ENCODE data around the gene MIS12. TPM values are rescaled to one million over a fixed set of nuclear protein-coding genes. Genes with fewer than 3 reads are reported as not detected.

Gene MIS12
- total RNA-seq, 6 experiments from 2014 or later, result 7.1 to 9.4 (median 8.7) TPM

DNA sequence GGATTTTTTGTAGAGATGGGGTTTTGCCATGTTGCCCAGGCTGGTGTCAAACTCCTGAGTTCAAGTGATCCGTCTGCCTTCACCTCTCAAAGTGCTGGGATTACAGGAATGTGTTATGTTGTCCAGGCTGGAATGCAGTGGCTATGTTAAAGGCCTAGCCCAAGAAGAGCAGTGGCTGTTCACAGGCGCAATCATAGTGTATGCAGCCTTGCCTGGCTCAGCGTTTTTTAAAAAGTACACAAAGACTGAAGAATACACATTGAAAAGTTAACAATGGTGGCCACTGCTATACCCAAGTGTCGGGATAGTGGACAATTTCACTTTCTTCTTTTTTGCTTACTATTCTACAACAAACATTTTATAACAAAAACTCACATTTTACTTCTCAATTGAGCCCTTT lies 7.4 kb upstream of the MIS12 start:
- ATAC-seq (no peak), DNase-seq (no peak)
- Histone ChIP-seq H3K36me3 (peaks cover 9 to 93% (median 38%) of the 10 kb centered on the region in 4 donors), H3K27me3 (no peaks in the 10 kb centered on the region), H3K4me1 (peaks cover 0 to under 1% (median 0%) of the 10 kb centered on the region in 4 donors), H3K27ac (no peak overlapping the region), H3K4me3 (no peak overlapping the region), H3K9me3 (no peaks in the 10 kb centered on the region)
- intact Hi-C loops (cut with DNase I), result no loop called here
- 85% methylated on average over 3 of the region's 4 CpGs for WGBS (ENCODE audit: insufficient coverage, low coverage, low lambda C conversion rate, missing lambda C conversion rate)
- TF ChIP-seq, protein P1, sequence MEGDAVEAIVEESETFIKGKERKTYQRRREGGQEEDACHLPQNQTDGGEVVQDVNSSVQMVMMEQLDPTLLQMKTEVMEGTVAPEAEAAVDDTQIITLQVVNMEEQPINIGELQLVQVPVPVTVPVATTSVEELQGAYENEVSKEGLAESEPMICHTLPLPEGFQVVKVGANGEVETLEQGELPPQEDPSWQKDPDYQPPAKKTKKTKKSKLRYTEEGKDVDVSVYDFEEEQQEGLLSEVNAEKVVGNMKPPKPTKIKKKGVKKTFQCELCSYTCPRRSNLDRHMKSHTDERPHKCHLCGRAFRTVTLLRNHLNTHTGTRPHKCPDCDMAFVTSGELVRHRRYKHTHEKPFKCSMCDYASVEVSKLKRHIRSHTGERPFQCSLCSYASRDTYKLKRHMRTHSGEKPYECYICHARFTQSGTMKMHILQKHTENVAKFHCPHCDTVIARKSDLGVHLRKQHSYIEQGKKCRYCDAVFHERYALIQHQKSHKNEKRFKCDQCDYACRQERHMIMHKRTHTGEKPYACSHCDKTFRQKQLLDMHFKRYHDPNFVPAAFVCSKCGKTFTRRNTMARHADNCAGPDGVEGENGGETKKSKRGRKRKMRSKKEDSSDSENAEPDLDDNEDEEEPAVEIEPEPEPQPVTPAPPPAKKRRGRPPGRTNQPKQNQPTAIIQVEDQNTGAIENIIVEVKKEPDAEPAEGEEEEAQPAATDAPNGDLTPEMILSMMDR (IDR thresholded peaks at IDR 0.05), result no peak
- TF ChIP-seq POLR2A (IDR thresholded peaks at IDR 0.05), result no peak

DNA sequence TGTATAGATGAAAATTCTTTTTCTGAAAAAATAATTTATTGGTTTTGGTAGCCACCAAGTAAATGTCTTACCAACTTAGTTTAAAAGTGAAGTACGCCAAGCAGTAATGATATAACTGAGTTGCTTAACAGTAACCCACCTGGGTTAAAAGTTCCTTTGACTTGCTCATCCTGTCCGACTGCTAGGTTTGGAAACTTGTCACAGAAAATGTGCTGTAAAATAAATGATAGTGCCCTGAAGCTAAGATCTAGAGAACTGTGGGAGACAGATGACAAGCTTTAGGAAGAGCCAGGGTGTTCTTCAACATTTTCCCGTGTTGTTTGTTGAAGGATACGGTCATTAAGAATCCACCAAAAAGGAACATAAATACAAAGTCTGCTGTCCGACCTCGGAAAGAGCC lies 5.4 kb upstream of the MIS12 start:
- Histone ChIP-seq H3K27ac (no peak overlapping the region), H3K9me3 (no peaks in the 10 kb centered on the region), H3K4me1 (peaks cover 0 to 14% (median 6%) of the 10 kb centered on the region in 4 donors), H3K27me3 (no peaks in the 10 kb centered on the region), H3K4me3 (no peak overlapping the region), H3K36me3 (peaks cover 9 to 76% (median 33%) of the 10 kb centered on the region in 4 donors)
- ATAC-seq (no peak), DNase-seq (no peak)
- TF ChIP-seq, protein P1 (IDR thresholded peaks at IDR 0.05), result no peak
- no peak for TF ChIP-seq POLR2A (IDR thresholded peaks at IDR 0.05)
- intact Hi-C loops (cut with DNase I), result no loop called here
- WGBS (ENCODE audit: insufficient coverage, low coverage, low lambda C conversion rate, missing lambda C conversion rate), result 87% methylated on average over 6 of the region's 6 CpGs

DNA sequence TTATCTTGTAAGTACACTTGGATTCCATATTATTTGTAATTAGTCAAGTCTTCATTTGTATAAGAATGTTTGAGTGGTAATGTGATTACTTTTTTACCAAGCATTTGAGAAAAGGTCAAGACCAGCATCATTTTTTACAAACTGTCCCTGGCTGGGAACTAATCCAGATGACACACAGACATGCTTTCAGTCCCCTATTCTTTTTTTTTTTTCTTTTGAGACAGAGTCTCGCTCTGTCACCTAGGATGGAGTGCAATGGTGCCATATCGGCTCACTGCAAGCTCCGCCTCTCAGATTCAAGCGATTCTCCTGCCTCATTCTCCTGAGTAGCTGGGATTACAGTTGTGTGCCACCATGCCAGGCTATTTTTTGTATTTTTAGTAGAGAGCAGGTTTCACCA lies 4.9 kb upstream of the MIS12 start:
- Histone ChIP-seq H3K4me3 (no peak overlapping the region), H3K4me1 (peaks cover 0 to 14% (median 6%) of the 10 kb centered on the region in 4 donors), H3K36me3 (peaks cover 9 to 72% (median 33%) of the 10 kb centered on the region in 4 donors), H3K9me3 (no peaks in the 10 kb centered on the region), H3K27me3 (no peaks in the 10 kb centered on the region), H3K27ac (no peak overlapping the region)
- TF ChIP-seq, protein P1 (IDR thresholded peaks at IDR 0.05), result no peak
- TF ChIP-seq POLR2A (IDR thresholded peaks at IDR 0.05), result no peak
- DNase-seq (no peak), ATAC-seq (no peak)
- intact Hi-C loops (cut with DNase I), result no loop called here
- 81% methylated on average over 4 of the region's 4 CpGs for WGBS (ENCODE audit: insufficient coverage, low coverage, low lambda C conversion rate, missing lambda C conversion rate)

DNA sequence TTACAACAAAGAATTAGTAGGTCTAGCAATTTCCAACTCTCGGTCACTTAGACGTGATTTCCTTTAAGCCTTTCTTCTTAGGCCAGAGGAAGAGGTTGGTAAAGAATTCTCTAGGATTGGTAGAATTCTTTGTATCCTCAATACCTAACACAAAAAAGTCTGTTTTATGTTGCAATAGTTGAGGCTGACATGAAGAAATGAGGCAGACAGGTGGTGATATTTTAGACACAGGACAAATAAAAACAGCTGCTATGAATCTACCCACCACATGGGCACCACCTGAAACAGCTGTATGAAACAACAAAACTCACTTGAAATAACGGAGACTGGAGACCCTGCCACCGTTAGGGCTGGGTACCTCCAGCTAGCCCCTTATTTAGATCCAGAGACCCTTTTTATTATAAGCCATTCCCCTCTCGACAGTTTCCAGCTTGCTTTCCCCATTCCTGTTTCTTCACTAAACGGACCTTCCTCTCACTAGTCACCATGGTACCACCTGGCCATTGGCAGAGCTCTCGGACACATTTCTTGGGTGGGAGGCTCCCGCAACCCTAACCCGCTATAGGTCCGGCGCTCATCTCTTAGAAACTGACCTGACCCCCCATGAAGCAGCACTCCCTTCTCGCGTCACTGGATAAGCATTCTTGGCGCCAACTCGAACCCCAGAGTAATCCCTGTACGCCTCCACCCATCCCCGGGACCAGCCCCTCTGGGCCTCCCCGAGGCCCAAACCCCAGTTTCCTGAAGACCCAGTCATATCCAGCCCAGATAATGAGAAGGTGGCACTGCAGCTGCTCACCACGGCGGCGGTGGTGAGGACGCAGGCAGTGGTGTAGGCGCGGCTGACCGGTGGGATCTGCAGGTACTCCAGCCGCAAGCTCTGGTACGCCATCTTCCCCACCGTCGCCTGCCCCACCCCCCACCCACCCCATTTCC lies 828 bp upstream of the MIS12 start, which contains the start of gene DERL2:
DERL2 (minus strand) TSS at position 909 of the 936 bp plus-strand sequence; CDS start at position 892, 17 bp downstream.
- H3K9me3 ChIP-seq, result no peaks in the 10 kb centered on the region
- no peak for DNase-seq
- TF ChIP-seq, protein P1 (IDR thresholded peaks at IDR 0.05), result no peak
- TF ChIP-seq POLR2A (IDR thresholded peaks at IDR 0.05), result no peak
- H3K4me3 ChIP-seq, result peak within 1 kb of the TSS; percentile 85 to 98 (median 91)
- H3K36me3 ChIP-seq, result peaks cover 0 to 51% (median 23%) of the 10 kb centered on the region in 4 donors
- peaks cover 0 to 27% (median 9%) of the 10 kb centered on the region in 4 donors for H3K4me1 ChIP-seq
- 7% methylated on average over 20 of the region's 29 CpGs for WGBS (ENCODE audit: insufficient coverage, low coverage, low lambda C conversion rate, missing lambda C conversion rate)
- intact Hi-C loops (cut with DNase I), result no loop called here
- peak within 1 kb of the TSS; percentile 96 to 99 (median 98) for H3K27ac ChIP-seq
- no peaks in the 10 kb centered on the region for H3K27me3 ChIP-seq
- ATAC-seq, result peak; percentile 1 to 9 (median 4)
